H1 (cell line): ENCODE results near the gene CIC. TPM values are rescaled to one million over a fixed set of nuclear protein-coding genes. Genes with fewer than 3 reads are reported as not detected.

Source experiments
- CTCF ChIA-PET: fragments of 300-600 bp; sonication (Branson Sonifier 250); formaldehyde crosslinking; loops from one replicate; lab custom pipeline; 2021; ENCODE audit not compliant: partially characterized antibody; lab: Charles Lee
- POLR2A ChIA-PET: fragments of 300-600 bp; sonication (Branson Sonifier 250); formaldehyde crosslinking; loops from one replicate; lab custom pipeline; 2021; ENCODE audit warnings: inconsistent platforms; ENCODE audit not compliant: partially characterized antibody; lab: Charles Lee
- DNase-seq, 2 experiments: peaks; one replicate each; pipeline versions ENCODE4 v3.0.0 to v3.0.0-alpha.2; 2010 to 2022; ENCODE audit warnings: low spot score in 2 of 2, low read depth in 1 of 2, mixed read lengths in 1 of 2
- FAIRE-seq: peaks from 2 replicates; lab custom pipeline; 2011; peaks lifted over from hg19 to GRCh38; lab: Jason Lieb, UNC
- H2AFZ ChIP-seq: 2 replicates; pipeline ENCODE4 v1.8.1; 2012; ENCODE audit warnings: low read length, inconsistent platforms
- H2AK5ac ChIP-seq: 2 replicates; pipeline ENCODE4 v1.6.1; 2013; ENCODE audit warnings: low read depth, low read length
- H2BK120ac ChIP-seq: replicated peaks from 2 replicates; pipeline ENCODE3; 2013; ENCODE audit warnings: low read depth, low read length, inconsistent platforms
- H2BK12ac ChIP-seq: 2 replicates; pipeline ENCODE4 v1.6.1; 2013; ENCODE audit warnings: low read depth, low read length
- H2BK15ac ChIP-seq: 2 replicates; pipeline ENCODE4 v1.6.1; 2013; ENCODE audit warnings: low read length
- H2BK20ac ChIP-seq: 2 replicates; pipeline ENCODE4 v1.6.1; 2013; ENCODE audit warnings: low read length
- H2BK5ac ChIP-seq: 2 replicates; pipeline ENCODE4 v1.6.1; 2013; ENCODE audit warnings: low read depth, low read length
- H3K14ac ChIP-seq: 2 replicates; pipeline ENCODE4 v1.6.1; 2013; ENCODE audit warnings: inconsistent platforms; ENCODE audit not compliant: insufficient read length
- H3K18ac ChIP-seq: 2 replicates; pipeline ENCODE4 v1.6.1; 2013; ENCODE audit warnings: low read length; ENCODE audit errors: extremely low read depth
- H3K23ac ChIP-seq: 2 replicates; pipeline ENCODE4 v1.6.1; 2013; ENCODE audit warnings: inconsistent platforms; ENCODE audit not compliant: insufficient read length
- H3K23me2 ChIP-seq: 2 replicates; pipeline ENCODE4 v1.6.1; 2013; ENCODE audit warnings: low read depth, low read length
- H3K27ac ChIP-seq: 2 replicates; pipeline ENCODE4 v1.6.1; 2011; ENCODE audit warnings: low read depth, low read length, inconsistent platforms
- H3K27me3 ChIP-seq, 4 experiments: replicated peaks in 1 of 4; 1 replicate in 1 of 4; 2 replicates in 3 of 4; pipeline versions ENCODE4 v1.6.1 to v1.8.1; 2011 to 2013; ENCODE audit warnings: low read length in 3 of 4, mild to moderate bottlenecking in 3 of 4, inconsistent platforms in 2 of 4, mixed read lengths in 2 of 4, moderate library complexity in 1 of 4; ENCODE audit not compliant: control insufficient read depth in 3 of 4, insufficient read depth in 3 of 4; ENCODE audit errors: extremely low read depth in 1 of 4
- H3K36me3 ChIP-seq, 4 experiments: 2 replicates each; pipeline versions ENCODE4 v1.6.1 to v1.8.1; 2011 to 2013; ENCODE audit warnings: mild to moderate bottlenecking in 4 of 4, low read length in 3 of 4, moderate library complexity in 2 of 4, control low read depth in 1 of 4, inconsistent platforms in 1 of 4; ENCODE audit not compliant: insufficient read depth in 4 of 4, control insufficient read depth in 2 of 4
- H3K4ac ChIP-seq: replicated peaks from 2 replicates; pipeline ENCODE3; 2013; ENCODE audit warnings: low read length, low read depth, mixed read lengths, inconsistent platforms; ENCODE audit not compliant: insufficient read length
- H3K4me1 ChIP-seq, 4 experiments: replicated peaks in 1 of 4; 1 replicate in 1 of 4; 2 replicates in 3 of 4; pipeline versions ENCODE4 v1.6.1 to v1.8.1; 2011 to 2013; ENCODE audit warnings: low read length in 3 of 4, inconsistent platforms in 2 of 4, mixed read lengths in 1 of 4; ENCODE audit not compliant: insufficient read depth in 4 of 4, control insufficient read depth in 3 of 4
- H3K4me2 ChIP-seq, 2 experiments: 2 replicates each; pipeline versions ENCODE4 v1.6.1 to v1.8.1; 2011 to 2013; ENCODE audit warnings: low read depth in 2 of 2, low read length in 2 of 2, control low read depth in 1 of 2, inconsistent platforms in 1 of 2, mild to moderate bottlenecking in 1 of 2; ENCODE audit not compliant: insufficient read depth in 1 of 2
- H3K4me3 ChIP-seq, 4 experiments: fragments of 200-600, 300-600 bp in 1 of 4; sonication (generic), shearing (Covaris generic), sonication (Bioruptor Twin) in 1 of 4; 2 replicates each; pipeline versions ENCODE4 v1.5.1 to v1.8.1; 2011 to 2016; ENCODE audit warnings: low read length in 4 of 4, low read depth in 3 of 4, control low read depth in 2 of 4, inconsistent platforms in 2 of 4, mild to moderate bottlenecking in 2 of 4, mixed read lengths in 1 of 4, moderate library complexity in 1 of 4; ENCODE audit not compliant: insufficient read depth in 2 of 4; ENCODE audit errors: extremely low read depth in 1 of 4
- H3K56ac ChIP-seq: replicated peaks from 2 replicates; pipeline ENCODE3; 2013; ENCODE audit warnings: low read depth, mild to moderate bottlenecking, mixed read lengths, low read length, inconsistent platforms; ENCODE audit not compliant: insufficient read length
- H3K79me1 ChIP-seq: 2 replicates; pipeline ENCODE4 v1.6.1; 2013; ENCODE audit warnings: low read depth, low read length, control low read depth
- H3K79me2 ChIP-seq, 2 experiments: 2 replicates each; pipeline versions ENCODE4 v1.6.1 to v1.8.1; 2012 to 2013; ENCODE audit warnings: low read length in 2 of 2, mild to moderate bottlenecking in 2 of 2, inconsistent platforms in 1 of 2; ENCODE audit not compliant: insufficient read depth in 2 of 2, control insufficient read depth in 1 of 2
- H3K9ac ChIP-seq, 4 experiments: replicated peaks in 1 of 4; 1 replicate in 1 of 4; 2 replicates in 3 of 4; pipeline versions ENCODE4 v1.6.1 to v1.8.1; 2011 to 2013; ENCODE audit warnings: low read depth in 3 of 4, low read length in 3 of 4, control low read depth in 2 of 4, mild to moderate bottlenecking in 2 of 4, moderate library complexity in 2 of 4, inconsistent platforms in 1 of 4; ENCODE audit errors: extremely low read depth in 1 of 4
- H3K9me3 ChIP-seq, 2 experiments: 2 replicates each; pipeline versions ENCODE4 v1.6.1 to v1.8.1; 2012 to 2013; ENCODE audit warnings: mild to moderate bottlenecking in 2 of 2, moderate library complexity in 2 of 2, control low read depth in 1 of 2, inconsistent platforms in 1 of 2, low read depth in 1 of 2, low read length in 1 of 2, mixed read lengths in 1 of 2; ENCODE audit not compliant: insufficient read depth in 2 of 2
- H4K20me1 ChIP-seq, 2 experiments: replicated peaks in 1 of 2; 2 replicates each; pipeline versions ENCODE3 to v1.8.1; 2011 to 2013; ENCODE audit warnings: inconsistent platforms in 2 of 2, low read length in 2 of 2, mild to moderate bottlenecking in 1 of 2; ENCODE audit not compliant: insufficient read depth in 2 of 2, control insufficient read depth in 1 of 2
- H4K5ac ChIP-seq: 2 replicates; pipeline ENCODE4 v1.6.1; 2013; ENCODE audit warnings: low read length, low read depth, mixed read lengths, inconsistent platforms; ENCODE audit not compliant: insufficient read length
- H4K8ac ChIP-seq: 2 replicates; pipeline ENCODE4 v1.8.0; 2013; ENCODE audit warnings: mild to moderate bottlenecking, moderate library complexity, low read length, inconsistent platforms; ENCODE audit not compliant: insufficient read depth; ENCODE audit errors: extremely low read depth
- H4K91ac ChIP-seq: replicated peaks from 2 replicates; pipeline ENCODE3; 2013; ENCODE audit warnings: low read length, mixed read lengths, inconsistent platforms; ENCODE audit not compliant: insufficient read length
- CTCF ChIP-seq, 3 experiments: IDR thresholded peaks; 1 replicate in 2 of 3; 2 replicates in 1 of 3; pipeline versions ENCODE4 v1.5.1 to v1.6.1; 2011; ENCODE audit warnings: low read length in 3 of 3, mild to moderate bottlenecking in 3 of 3, inconsistent platforms in 2 of 3, low read depth in 1 of 3, moderate library complexity in 1 of 3; ENCODE audit not compliant: insufficient read depth in 1 of 3; ENCODE audit errors: control extremely low read depth in 1 of 3
- GTF2F1 ChIP-seq: IDR thresholded peaks from 2 replicates; pipeline ENCODE4 v1.6.1; 2012; ENCODE audit warnings: low read depth, low read length, improper control_type of control experiment, borderline replicate concordance
- HDAC2 ChIP-seq, 2 experiments: fragments of 300-600 bp in 1 of 2; sonication (generic) in 1 of 2; IDR thresholded peaks; 2 replicates each; pipeline ENCODE4 v1.6.1; 2011 to 2012; ENCODE audit warnings: low read depth in 2 of 2, low read length in 2 of 2, mild to moderate bottlenecking in 2 of 2, moderate library complexity in 2 of 2, borderline replicate concordance in 1 of 2, inconsistent platforms in 1 of 2
- KDM4A ChIP-seq: IDR thresholded peaks from one replicate; pipeline ENCODE4 v1.7.1; 2012; ENCODE audit warnings: low read depth, mild to moderate bottlenecking, moderate library complexity, low read length, inconsistent platforms; ENCODE audit not compliant: severe bottlenecking
- RBBP5 ChIP-seq: IDR thresholded peaks from 2 replicates; pipeline ENCODE4 v1.7.1; 2012; ENCODE audit warnings: low read depth, mild to moderate bottlenecking, inconsistent platforms, low read length, moderate library complexity, borderline replicate concordance
- WGBS, 2 experiments: shearing (Covaris generic) in 1 of 2; methylation state at CpG; one replicate each; pipeline versions ENCODE4 v1.1.6 to v1.1.7; 2013 to 2015; ENCODE audit warnings: low lambda C conversion rate in 2 of 2, mixed read lengths in 2 of 2, inconsistent platforms in 1 of 2, low coverage in 1 of 2, missing lambda C conversion rate in 1 of 2; ENCODE audit not compliant: insufficient replicate concordance in 2 of 2, insufficient coverage in 1 of 2, insufficient read length in 1 of 2; ENCODE audit errors: extremely low coverage in 1 of 2, missing lambda C conversion rate in 1 of 2; 5-methylcytosine and 5-hydroxymethylcytosine counted together
- polyA plus RNA-seq, 7 experiments: library from polyadenylated mRNA; depleted of rRNA in 3 of 7; stranded (reverse) in 5 of 7; unstranded in 2 of 7; fragments of >200 nt in 5 of 7; fragments of 200-250 nt in 2 of 7; gene quantifications; 1 replicate in 5 of 7; 2 replicates in 1 of 7; 4 replicates in 1 of 7; pipeline versions ENCODE4 v1.2.1 to v1.2.3, GENCODE V29; 2011 to 2013; ENCODE audit warnings: missing spikeins in 2 of 7, mixed read lengths in 2 of 7
- total RNA-seq: library from RNA; stranded (reverse); fragmentation: NEBNext Ultra II Directional; extraction: Animal tissue kit (Norgen Biotek cat#: 25700); gene quantifications from 2 replicates; pipeline ENCODE4 v1.2.1, GENCODE V29; 2021

The CIC gene
- total and polyA plus RNA-seq, 2 of the 8 experiments (the other 6 are each of a cell fraction or from before 2014, with no cell fraction given): 13.2 to 43.6 TPM

- no peak overlapping the region for H3K4me3 ChIP-seq
- H3K4me1 ChIP-seq: no peaks in the 10 kb centered on the region; a peak in 1 of 7 replicates
- H3K18ac ChIP-seq: no peak overlapping the region
- H4K5ac ChIP-seq: no peak overlapping the region
- peaks cover 0 to 8% (median 2%) of the 10 kb centered on the region in 4 experiments; a peak in 1 of 8 replicates for H3K36me3 ChIP-seq
- H2BK12ac ChIP-seq: no peak overlapping the region
- H2BK120ac ChIP-seq: no peak overlapping the region
- H4K91ac ChIP-seq: no peak overlapping the region
- H3K56ac ChIP-seq: no peak overlapping the region
- H3K27me3 ChIP-seq: no peaks in the 10 kb centered on the region
- H2AFZ ChIP-seq: no peak overlapping the region
- H3K79me2 ChIP-seq: peaks cover 0 to 3% of the 10 kb centered on the region in 2 experiments; a peak in 1 of 4 replicates
- H3K27ac ChIP-seq: no peak overlapping the region
- H2BK15ac ChIP-seq: no peak overlapping the region
- DNase-seq: no peak
- no peak overlapping the region for H4K8ac ChIP-seq
- no peaks in the 10 kb centered on the region; the same call in 1 of the 2 replicates for H3K23me2 ChIP-seq
- CTCF ChIA-PET: interaction anchor here (1.3 to 8.8 kb wide), 3 partner anchors 12 to 106 kb away, joined by 3 to 90 read pairs (median 3); no protein-coding TSS in a partner anchor
- H2AK5ac ChIP-seq: no peak overlapping the region
- H4K20me1 ChIP-seq: peaks cover 0 to 15% of the 10 kb centered on the region in 2 experiments
- no peaks in the 10 kb centered on the region for H3K9me3 ChIP-seq
- no peak overlapping the region for H3K4ac ChIP-seq
- no peak overlapping the region for H3K9ac ChIP-seq
- H3K14ac ChIP-seq: no peak overlapping the region
- no peak overlapping the region for H2BK20ac ChIP-seq
- POLR2A ChIA-PET: no interaction called here
- peaks cover 5% of the 10 kb centered on the region; the same call in 1 of the 2 replicates for H3K79me1 ChIP-seq
- H3K4me2 ChIP-seq: no peak overlapping the region
- H2BK5ac ChIP-seq: no peak overlapping the region
- 96% methylated on average over 3 of the region's 3 CpGs; no CpG with 5 or more reads in 1 of the 2 experiments for WGBS, 2 experiments
- H3K23ac ChIP-seq: no peak overlapping the region
- FAIRE-seq: no peak
- no peak for TF ChIP-seq GTF2F1
- no peak for TF ChIP-seq CTCF (IDR thresholded peaks at IDR 0.05; ENCODE audit: control extremely low read depth in 1 of 3, insufficient read depth in 1 of 3, low read depth in 1 of 3, low read length in 3 of 3)
- TF ChIP-seq KDM4A: no peak
- TF ChIP-seq HDAC2 (IDR thresholded peaks at IDR 0.05; ENCODE audit: borderline replicate concordance in 1 of 2, low read depth in 2 of 2, low read length in 2 of 2): no peak
- no peak for TF ChIP-seq RBBP5
Observed at GRCh38 chr19:42333018-42333417, 64.0 kb downstream of the CIC start.
